Endometrial microvascular endothelial cells (primary cell): Measurements from ENCODE around the gene APH1B. TPM values are rescaled to one million over a fixed set of nuclear protein-coding genes. Genes with fewer than 3 reads are reported as not detected.
"Not testable (repeated sequence)": the region's sequence is repeated elsewhere in the genome, so short reads cannot be mapped to it uniquely, and the experiment has no call there.

Experiments used
- in situ Hi-C: cut with HindIII; loops from 2 replicates; pipeline ENCODE4 v1.10.0; 2017; ENCODE audit warnings: low sequenced_read_pairs, low pct_unique_long_range_greater_than_20kb; ENCODE audit errors: inconsistent ontology term
- total RNA-seq: library from RNA; depleted of rRNA; stranded (reverse); fragments of >200 nt; gene quantifications from one replicate; pipeline ENCODE4 v1.2.3, GENCODE V29; 2015; ENCODE audit errors: inconsistent ontology term

APH1B gene
- 17.8 TPM for total RNA-seq

DNA sequence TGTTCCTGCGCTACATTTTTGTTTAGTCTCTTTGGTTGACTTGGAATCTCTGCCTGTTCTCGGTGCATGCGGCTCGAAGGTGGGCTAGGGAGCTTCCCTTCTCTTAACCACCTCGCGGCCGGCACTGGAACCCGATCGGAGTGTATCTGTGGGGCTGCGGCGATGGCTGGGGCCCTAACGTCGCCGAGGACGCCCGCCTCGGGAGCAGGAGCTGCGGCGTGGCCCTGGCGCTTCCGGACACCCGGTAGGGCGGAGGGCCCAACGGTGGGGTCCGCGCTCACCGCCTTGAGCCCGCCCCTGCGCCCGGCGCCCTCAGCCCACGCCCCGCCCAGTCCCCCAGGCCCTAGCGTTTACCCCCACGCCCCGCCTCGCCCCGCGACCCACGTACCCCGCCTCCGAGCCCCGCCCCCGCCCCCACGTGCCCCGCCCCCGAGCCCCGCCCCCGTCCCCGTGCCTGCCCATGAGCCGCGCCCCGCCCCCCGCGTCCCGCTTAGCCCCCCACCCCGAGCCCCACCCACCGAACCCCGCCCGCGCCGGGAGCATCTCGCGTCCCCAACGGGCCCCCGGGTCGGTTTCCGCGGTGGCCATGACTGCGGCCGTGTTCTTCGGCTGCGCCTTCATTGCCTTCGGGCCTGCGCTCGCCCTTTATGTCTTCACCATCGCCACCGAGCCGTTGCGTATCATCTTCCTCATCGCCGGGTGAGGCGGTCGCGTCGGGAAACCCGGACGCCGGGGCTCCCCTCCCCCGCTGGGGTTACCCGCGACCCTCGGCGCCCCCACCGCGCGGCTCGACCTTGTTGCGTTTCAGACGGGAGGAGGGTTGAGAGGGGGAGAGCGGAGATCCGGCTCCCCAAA is at the start of gene APH1B:
Gene APH1B, plus strand, starts transcription at position 568 of the 855 bp plus-strand sequence. Its CDS starts 19 bp downstream, at position 587.
- in situ Hi-C loops, result no loop called here

DNA sequence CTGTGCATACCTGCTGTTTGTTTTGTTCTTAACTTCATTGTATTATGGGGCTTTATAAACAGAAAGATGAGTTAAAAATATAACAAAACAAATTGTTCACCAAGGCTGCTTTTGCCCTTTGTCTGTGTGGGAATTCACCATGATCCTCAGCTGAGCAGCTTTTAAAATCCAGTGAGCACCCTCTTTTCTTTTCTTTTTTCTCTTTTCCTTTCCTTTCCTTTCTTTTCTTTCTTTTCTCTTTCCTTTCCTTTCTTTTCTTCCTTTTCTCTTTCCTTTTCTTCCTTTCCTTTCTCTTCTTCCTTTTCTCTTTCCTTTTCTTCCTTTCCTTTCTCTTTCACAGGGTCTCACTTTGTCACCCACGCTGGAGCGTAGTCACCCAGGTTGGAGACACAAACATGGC is 49.7 kb upstream of the APH1B start:
- in situ Hi-C loops, result no loop called here

DNA sequence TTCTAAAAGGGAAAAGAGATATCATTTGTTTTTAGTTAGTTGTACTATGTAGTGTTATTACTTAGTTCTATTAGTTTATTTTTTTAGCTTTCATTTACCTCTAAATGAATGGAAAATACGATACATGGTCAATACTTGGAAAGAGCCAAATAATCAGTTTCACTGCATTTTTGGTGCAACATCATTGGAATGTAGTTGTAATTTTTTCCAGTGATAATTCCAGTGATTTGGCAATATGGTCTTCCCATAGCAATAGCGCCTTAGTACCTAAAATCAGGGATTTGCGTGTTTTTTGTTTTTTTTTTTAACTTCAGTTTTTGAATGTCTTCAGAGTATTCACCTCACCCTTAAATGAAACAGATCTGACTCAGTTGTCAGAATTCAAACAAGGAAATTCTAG is 46.2 kb upstream of the APH1B start:
- in situ Hi-C loops, result no loop called here

DNA sequence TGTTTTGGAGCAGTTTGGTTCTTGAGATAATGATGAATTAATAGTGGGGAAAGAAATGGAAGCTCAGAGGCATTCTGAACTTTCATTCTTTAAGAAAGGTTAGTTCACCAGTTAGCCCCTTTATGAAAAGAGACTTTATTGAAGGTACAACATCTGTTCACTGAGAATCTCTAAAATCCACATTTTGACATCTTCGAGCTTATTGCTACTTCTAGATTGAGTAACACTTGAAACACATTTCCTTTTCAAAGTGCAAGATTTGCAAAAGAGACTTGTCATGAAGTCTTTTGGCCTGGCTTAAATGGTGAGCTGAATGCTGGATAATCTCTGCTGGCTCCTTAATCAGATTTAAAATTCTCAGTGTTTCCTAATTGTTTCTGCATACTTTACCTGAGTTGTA is 45.7 kb upstream of the APH1B start:
- in situ Hi-C loops, result no loop called here

DNA sequence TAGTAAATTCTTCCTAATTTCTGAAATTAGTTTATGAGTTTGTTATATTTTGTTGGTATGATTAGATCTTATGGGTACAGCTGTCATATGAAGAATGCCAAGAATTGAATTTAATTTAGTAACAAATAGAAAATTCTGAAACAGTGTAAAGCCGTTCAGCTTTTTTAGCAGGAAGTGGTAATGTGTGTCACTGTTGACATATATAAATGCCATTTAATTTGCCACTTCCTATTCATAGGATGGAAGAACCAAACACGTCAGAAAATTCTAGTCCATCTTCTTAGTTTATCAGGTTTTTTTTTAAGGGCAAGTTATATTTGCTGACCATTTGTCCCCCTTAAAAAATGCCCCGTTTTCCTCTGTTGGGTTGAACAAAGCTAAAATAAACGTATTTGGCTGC is 45.0 kb upstream of the APH1B start:
- in situ Hi-C loops, result no loop called here

DNA sequence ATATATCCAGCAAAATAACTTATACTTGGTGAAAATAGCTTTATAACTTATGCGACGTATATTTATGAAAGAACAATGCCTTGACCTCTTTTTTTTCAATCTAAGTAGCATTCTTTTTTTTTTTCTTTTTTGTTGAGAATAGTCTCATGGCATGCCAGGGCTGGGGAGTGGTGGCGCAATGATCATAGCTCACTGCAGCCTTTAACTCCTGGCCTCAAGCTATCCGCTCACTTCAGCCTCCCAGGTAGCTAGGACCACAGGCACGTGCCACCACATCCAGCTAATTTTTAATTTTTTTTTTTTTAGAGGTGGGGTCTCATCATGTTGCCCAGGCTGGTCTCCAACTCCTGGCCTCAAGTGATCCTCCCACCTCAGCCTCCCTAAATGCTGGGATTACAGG is 44.5 kb upstream of the APH1B start:
- in situ Hi-C loops, result no loop called here

GRCh38 chr15:63233667-63234423 is 43.6 kb upstream of the APH1B start:
- in situ Hi-C loops, result no loop called here

DNA sequence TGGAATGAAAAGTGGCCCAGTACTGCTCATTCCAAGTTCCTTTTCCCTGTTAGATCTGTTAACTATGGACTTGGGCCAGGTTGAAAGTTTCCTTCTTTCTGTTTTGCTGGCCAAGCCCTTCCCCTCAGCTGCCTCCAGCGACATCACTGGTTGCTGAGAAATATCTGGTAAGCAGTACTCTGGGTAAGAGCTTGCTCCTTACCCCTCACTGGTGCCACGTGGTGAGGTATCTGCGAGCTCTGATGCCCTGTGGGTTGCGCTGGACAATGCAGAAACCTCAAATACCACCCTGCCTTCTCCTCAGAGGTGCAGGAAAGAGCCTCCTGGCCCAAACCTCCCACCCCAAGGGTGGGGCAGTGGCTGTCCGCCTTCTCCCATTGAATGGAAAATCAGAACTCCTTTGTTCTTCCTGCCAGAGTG is 42.9 kb upstream of the APH1B start:
- in situ Hi-C loops, result no loop called here

DNA sequence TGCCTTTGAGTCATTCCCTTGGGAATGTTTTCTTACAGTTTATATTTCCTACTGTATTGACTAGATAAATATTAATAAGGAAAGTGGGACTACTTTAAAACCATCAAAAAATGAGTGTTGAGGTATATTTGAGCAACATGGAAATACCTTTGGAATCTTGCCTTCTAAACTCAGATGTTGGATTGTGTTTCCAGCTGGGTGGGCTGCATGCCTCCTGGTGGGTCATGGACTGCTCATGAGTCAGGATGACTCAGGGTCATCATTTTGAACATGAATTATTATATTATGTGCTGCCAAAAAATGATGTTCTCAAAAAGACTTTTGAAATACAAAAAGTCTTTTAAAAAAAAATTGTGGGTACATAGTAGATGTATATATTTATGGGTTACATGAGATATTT is 41.1 kb upstream of the APH1B start:
- in situ Hi-C loops, result no loop called here

DNA sequence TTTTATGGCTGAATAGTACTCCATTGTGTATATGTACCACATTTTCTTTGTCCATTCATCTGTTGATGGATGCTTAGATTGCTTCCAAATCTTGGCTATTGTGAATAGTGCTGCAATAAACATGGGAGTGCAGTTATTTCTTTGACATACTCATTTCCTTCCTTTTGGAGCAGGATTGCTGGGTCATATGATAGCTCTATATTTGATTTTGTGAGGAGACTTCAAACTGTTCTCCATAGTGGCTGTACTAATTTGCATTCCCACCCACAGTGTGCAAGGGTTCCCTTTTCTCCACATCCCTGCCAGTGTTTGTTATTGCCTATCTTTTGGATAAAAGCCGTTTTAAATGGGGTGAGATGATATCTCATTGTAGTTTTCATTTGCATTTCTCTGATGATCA is 40.3 kb upstream of the APH1B start:
- in situ Hi-C loops, result not testable (repeated sequence)

GRCh38 chr15:63238171-63238570 is 39.2 kb upstream of the APH1B start:
- in situ Hi-C loops, result no loop called here

- in situ Hi-C loops, result no loop called here
Measured at GRCh38 chr15:63238796-63239195, 38.6 kb upstream of the APH1B start.

DNA sequence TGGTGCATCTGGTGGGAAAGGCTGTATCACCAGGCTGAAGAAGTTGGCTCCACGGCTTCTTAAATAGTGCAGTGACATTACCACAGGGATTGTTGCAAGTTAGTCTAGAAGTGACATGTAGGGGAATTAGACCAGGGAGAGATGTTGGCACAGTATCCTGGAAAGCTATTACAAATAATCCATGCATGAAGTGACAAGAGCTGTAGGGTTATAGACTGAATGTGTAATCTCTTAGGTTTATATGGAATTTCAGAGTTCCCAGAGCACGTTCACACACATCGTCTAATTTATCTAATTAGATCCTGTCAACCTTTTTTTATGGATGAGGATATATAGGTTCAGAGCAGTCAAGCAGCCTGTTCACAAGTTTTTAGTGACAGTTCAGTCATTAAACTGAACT is 37.3 kb upstream of the APH1B start:
- in situ Hi-C loops, result no loop called here

DNA sequence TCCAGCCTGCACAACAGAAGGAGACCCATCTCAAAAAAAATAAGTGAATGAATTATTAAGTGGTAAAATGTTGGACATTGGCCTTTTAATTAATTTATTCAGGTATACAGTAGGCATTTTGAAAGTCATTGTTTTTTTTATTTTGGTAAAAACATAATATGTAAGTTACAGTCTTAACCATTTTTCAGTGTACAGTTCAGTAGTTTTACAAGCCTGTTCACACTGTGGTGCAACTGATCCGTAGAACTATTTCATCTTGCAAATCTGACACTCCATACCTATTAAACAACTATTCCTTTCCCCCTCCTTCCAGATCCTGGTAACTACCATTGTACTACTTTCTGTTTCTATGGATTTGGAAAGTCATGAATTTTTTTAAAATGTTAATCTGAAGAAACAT is 36.1 kb upstream of the APH1B start:
- in situ Hi-C loops, result no loop called here

- in situ Hi-C loops, result no loop called here
Measured at GRCh38 chr15:63243101-63243500, 34.3 kb upstream of the APH1B start.

DNA sequence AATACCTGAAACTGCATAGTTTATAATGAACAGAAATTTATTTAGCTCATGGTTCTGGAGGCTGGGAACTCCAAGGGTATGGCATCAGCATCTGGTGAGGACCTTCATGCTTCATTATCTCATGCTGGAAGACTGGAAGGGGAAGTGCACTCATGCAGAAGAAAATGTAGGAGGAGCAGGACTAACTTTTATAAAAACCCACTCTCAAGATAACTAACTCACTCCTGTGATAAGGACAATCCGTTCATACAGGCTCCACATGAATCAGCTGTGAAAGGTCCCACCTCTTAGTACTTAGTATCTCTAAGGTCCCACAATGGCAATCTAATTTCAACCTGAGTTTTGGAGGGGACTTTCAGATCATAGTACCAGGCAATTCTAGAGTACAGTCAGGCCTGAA is 33.6 kb upstream of the APH1B start:
- in situ Hi-C loops, result no loop called here

- in situ Hi-C loops, result no loop called here
Measured at GRCh38 chr15:63244399-63244798, 33.0 kb upstream of the APH1B start.

GRCh38 chr15:63244976-63245645 is 32.3 kb upstream of the APH1B start:
- in situ Hi-C loops, result no loop called here

DNA sequence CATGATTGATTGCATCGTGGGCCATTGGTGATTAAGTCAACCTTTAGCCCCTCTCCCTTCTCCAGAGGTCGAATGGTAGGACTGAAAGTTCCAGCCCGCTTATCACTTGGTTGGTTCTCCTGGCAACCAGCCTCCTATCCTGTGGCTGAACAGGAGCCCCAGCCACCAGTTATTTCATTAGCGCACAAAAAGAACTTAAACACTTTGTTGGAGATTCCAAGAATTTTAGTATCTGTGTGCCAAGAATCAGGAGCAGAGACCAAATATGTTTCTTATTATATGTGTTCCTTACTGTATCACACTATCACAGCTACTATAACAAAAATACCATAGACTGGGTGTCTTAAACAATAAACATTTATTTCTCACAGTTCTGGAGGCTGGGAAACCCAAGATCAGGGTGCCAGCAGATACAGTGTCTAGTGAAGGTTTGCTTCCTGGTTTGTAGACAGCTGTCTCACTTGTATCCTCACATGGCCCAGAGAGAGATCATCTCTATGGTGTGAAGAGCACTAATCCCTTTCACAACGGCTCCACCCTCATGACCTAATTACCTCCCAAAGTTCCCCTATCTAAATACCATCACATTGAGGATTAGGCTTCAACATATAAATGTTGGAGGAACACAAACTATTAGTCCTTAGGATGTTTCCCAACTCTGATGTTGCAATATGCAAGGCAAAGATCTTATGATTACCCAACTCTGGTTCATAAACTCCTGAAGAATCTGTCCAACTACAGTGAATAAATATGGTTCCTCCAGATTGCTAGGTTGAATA is 30.5 kb upstream of the APH1B start:
- in situ Hi-C loops, result no loop called here
